Natural killer cell (primary cell): ENCODE measurements around the gene ROBO3. TPM values are rescaled to one million over a fixed set of nuclear protein-coding genes. Genes with fewer than 3 reads are reported as not detected.

ENCODE experiments used
- ATAC-seq, 3 donors: fragments of 150-1000 bp in 2 of 3; fragments of 200-7000 bp in 1 of 3; cut with Tn5 transposase; 1 replicate in 1 of 3; 2 replicates in 2 of 3; pipeline ENCODE4 v1.10.0; 2021; ENCODE audit warnings: mild to moderate bottlenecking in 2 of 3, moderate library complexity in 2 of 3
- DNase-seq, 2 donors: peaks; one replicate each; pipeline versions ENCODE4 v3.0.0 to v3.0.0-alpha.2; 2013 to 2021; ENCODE audit warnings: mixed read lengths in 1 of 2
- H3K27ac ChIP-seq: one replicate; pipeline ENCODE4 v1.5.1; 2013; ENCODE audit warnings: mild to moderate bottlenecking, low read length
- H3K27me3 ChIP-seq: one replicate; pipeline ENCODE4 v1.6.1; 2013; ENCODE audit warnings: low read length; ENCODE audit not compliant: control insufficient read depth, insufficient read depth
- H3K36me3 ChIP-seq: one replicate; pipeline ENCODE4 v1.6.1; 2013; ENCODE audit warnings: low read length; ENCODE audit not compliant: control insufficient read depth, insufficient read depth
- H3K4me1 ChIP-seq: one replicate; pipeline ENCODE4 v1.6.1; 2013; ENCODE audit warnings: low read length; ENCODE audit not compliant: control insufficient read depth, insufficient read depth
- H3K4me3 ChIP-seq: one replicate; pipeline ENCODE4 v1.5.1; 2013; ENCODE audit warnings: low read length
- H3K9me3 ChIP-seq: one replicate; pipeline ENCODE4 v1.6.1; 2013; ENCODE audit warnings: low read length; ENCODE audit not compliant: control insufficient read depth, insufficient read depth
- H3K27ac Mint-ChIP-seq, 2 donors: one replicate each; pipeline ENCODE4 v1.8.0; 2022; ENCODE audit warnings: mild to moderate bottlenecking in 2 of 2, mixed read lengths in 2 of 2, moderate library complexity in 1 of 2
- H3K27me3 Mint-ChIP-seq, 2 donors: one replicate each; pipeline ENCODE4 v1.8.0; 2022; ENCODE audit warnings: low read depth in 2 of 2, mixed read lengths in 2 of 2
- H3K36me3 Mint-ChIP-seq: one replicate; pipeline ENCODE4 v1.8.0; 2022; ENCODE audit warnings: mixed read lengths
- H3K4me1 Mint-ChIP-seq, 2 donors: one replicate each; pipeline ENCODE4 v1.8.0; 2022; ENCODE audit warnings: mixed read lengths in 2 of 2
- H3K4me3 Mint-ChIP-seq: one replicate; pipeline ENCODE4 v1.8.0; 2022; ENCODE audit warnings: mild to moderate bottlenecking, moderate library complexity, mixed read lengths
- H3K9me3 Mint-ChIP-seq, 2 donors: one replicate each; pipeline ENCODE4 v1.8.0; 2022; ENCODE audit warnings: mixed read lengths in 2 of 2
- WGBS: methylation state at CpG from one replicate; pipeline ENCODE4 v1.1.7; 2013; ENCODE audit warnings: missing lambda C conversion rate; ENCODE audit not compliant: insufficient coverage; 5-methylcytosine and 5-hydroxymethylcytosine counted together
- intact Hi-C: fragments of 100-400 bp; cut with micrococcal nuclease; formaldehyde crosslinking; loops from one replicate; pipeline ENCODE4 v1.14.2; 2022
- total RNA-seq, 4 donors: library from RNA; stranded (reverse); fragments of 120-200 nt in 1 of 4; gene quantifications; one replicate each; pipeline versions ENCODE4 v1.2.3 to v1.2.4, GENCODE V29; 2013 to 2022
- TF ChIP-seq, protein P1 (sequence below): fragments of 200-600 bp; IDR thresholded peaks from one replicate; pipeline ENCODE4 v1.8.0; 2022; ENCODE audit warnings: antibody characterized with exemption

The ROBO3 gene
- total RNA-seq, 3 donors from 2014 or later (not counting 1 experiment from before 2014, with no cell fraction given): 16.9 to 23.8 (median 22.7) TPM

- Histone ChIP-seq H3K36me3 (no peaks in the 10 kb centered on the region), H3K9me3 (no peaks in the 10 kb centered on the region), H3K27me3 (peaks cover 54% of the 10 kb centered on the region), H3K27ac (no peak overlapping the region), H3K4me3 (no peak overlapping the region), H3K4me1 (peaks cover 28% of the 10 kb centered on the region)
- Mint-ChIP-seq H3K27me3 (peaks cover 72 to 75% of the 10 kb centered on the region in 2 donors), H3K4me3 (no peak overlapping the region), H3K9me3 (no peaks in the 10 kb centered on the region), H3K36me3 (no peaks in the 10 kb centered on the region), H3K27ac (no peak overlapping the region), H3K4me1 (peaks cover 17 to 32% of the 10 kb centered on the region in 2 donors)
- no peak for ATAC-seq
- no peak for DNase-seq
- intact Hi-C loops: no loop called here
- 54% methylated on average over 13 of the region's 14 CpGs for WGBS
- TF ChIP-seq, protein P1, sequence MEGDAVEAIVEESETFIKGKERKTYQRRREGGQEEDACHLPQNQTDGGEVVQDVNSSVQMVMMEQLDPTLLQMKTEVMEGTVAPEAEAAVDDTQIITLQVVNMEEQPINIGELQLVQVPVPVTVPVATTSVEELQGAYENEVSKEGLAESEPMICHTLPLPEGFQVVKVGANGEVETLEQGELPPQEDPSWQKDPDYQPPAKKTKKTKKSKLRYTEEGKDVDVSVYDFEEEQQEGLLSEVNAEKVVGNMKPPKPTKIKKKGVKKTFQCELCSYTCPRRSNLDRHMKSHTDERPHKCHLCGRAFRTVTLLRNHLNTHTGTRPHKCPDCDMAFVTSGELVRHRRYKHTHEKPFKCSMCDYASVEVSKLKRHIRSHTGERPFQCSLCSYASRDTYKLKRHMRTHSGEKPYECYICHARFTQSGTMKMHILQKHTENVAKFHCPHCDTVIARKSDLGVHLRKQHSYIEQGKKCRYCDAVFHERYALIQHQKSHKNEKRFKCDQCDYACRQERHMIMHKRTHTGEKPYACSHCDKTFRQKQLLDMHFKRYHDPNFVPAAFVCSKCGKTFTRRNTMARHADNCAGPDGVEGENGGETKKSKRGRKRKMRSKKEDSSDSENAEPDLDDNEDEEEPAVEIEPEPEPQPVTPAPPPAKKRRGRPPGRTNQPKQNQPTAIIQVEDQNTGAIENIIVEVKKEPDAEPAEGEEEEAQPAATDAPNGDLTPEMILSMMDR: no peak
Observed at GRCh38 chr11:124869856-124870387, 4.7 kb downstream of the ROBO3 start.

- Histone ChIP-seq H3K27me3 (peaks cover 48% of the 10 kb centered on the region), H3K4me1 (peaks cover 27% of the 10 kb centered on the region), H3K9me3 (no peaks in the 10 kb centered on the region), H3K27ac (no peak overlapping the region), H3K36me3 (no peaks in the 10 kb centered on the region), H3K4me3 (no peak overlapping the region)
- Mint-ChIP-seq H3K27ac (no peak overlapping the region), H3K4me1 (peaks cover 17 to 37% of the 10 kb centered on the region in 2 donors), H3K36me3 (no peaks in the 10 kb centered on the region), H3K27me3 (peaks cover 72 to 76% of the 10 kb centered on the region in 2 donors), H3K4me3 (no peak overlapping the region), H3K9me3 (no peaks in the 10 kb centered on the region)
- WGBS: 64% methylated on average over 7 of the region's 7 CpGs
- intact Hi-C loops: no loop called here
- no peak for ATAC-seq
- DNase-seq: no peak
- TF ChIP-seq, protein P1: no peak
Observed at GRCh38 chr11:124870430-124870829, 5.2 kb downstream of the ROBO3 start.

- Histone ChIP-seq H3K4me1 (peaks cover 26% of the 10 kb centered on the region), H3K9me3 (no peaks in the 10 kb centered on the region), H3K4me3 (no peak overlapping the region), H3K27ac (no peak overlapping the region), H3K36me3 (no peaks in the 10 kb centered on the region), H3K27me3 (peaks cover 35% of the 10 kb centered on the region)
- ATAC-seq (no peak), DNase-seq (no peak)
- no peaks in the 10 kb centered on the region for H3K9me3 Mint-ChIP-seq
- H3K4me3 Mint-ChIP-seq: no peak overlapping the region
- intact Hi-C loops: no loop called here
- H3K36me3 Mint-ChIP-seq: no peaks in the 10 kb centered on the region
- H3K4me1 Mint-ChIP-seq: peaks cover 14 to 42% of the 10 kb centered on the region in 2 donors
- no peak overlapping the region for H3K27ac Mint-ChIP-seq
- 57% methylated on average over 8 of the region's 8 CpGs for WGBS
- TF ChIP-seq, protein P1: no peak
- peaks cover 62 to 64% of the 10 kb centered on the region in 2 donors for H3K27me3 Mint-ChIP-seq
Observed at GRCh38 chr11:124872280-124872679, 7.0 kb downstream of the ROBO3 start.

- Histone ChIP-seq H3K27ac (no peak overlapping the region), H3K9me3 (no peaks in the 10 kb centered on the region), H3K27me3 (peaks cover 32% of the 10 kb centered on the region), H3K4me1 (peaks cover 31% of the 10 kb centered on the region), H3K36me3 (no peaks in the 10 kb centered on the region), H3K4me3 (no peak overlapping the region)
- Mint-ChIP-seq H3K27ac (no peak overlapping the region), H3K4me3 (no peak overlapping the region), H3K9me3 (no peaks in the 10 kb centered on the region), H3K36me3 (no peaks in the 10 kb centered on the region), H3K4me1 (peaks cover 14 to 45% of the 10 kb centered on the region in 2 donors), H3K27me3 (peaks cover 57 to 60% of the 10 kb centered on the region in 2 donors)
- intact Hi-C loops: no loop called here
- TF ChIP-seq, protein P1: no peak
- ATAC-seq (no peak), DNase-seq (no peak)
- WGBS: 26% methylated on average over 9 of the region's 9 CpGs
Observed at GRCh38 chr11:124872741-124873140, 7.5 kb downstream of the ROBO3 start.
